Right lung (tissue), 5 donors: ENCODE measurements around the gene CMTM5. TPM values are rescaled to one million over a fixed set of nuclear protein-coding genes. Genes with fewer than 3 reads are reported as not detected.

Source experiments
- DNase-seq, 2 donors: peaks; one replicate each; pipeline ENCODE4 v3.0.0-alpha.2; 2013
- polyA plus RNA-seq, 5 donors: library from polyadenylated mRNA; unstranded; fragments of 120-200 nt; gene quantifications; one replicate each; pipeline versions ENCODE4 v1.2.1 to v1.2.3, GENCODE V29; 2013; ENCODE audit warnings: inconsistent platforms in 1 of 5, low replicate concordance in 1 of 5; ENCODE audit not compliant: insufficient read length in 5 of 5, insufficient read depth in 1 of 5

CMTM5 gene
- polyA plus RNA-seq, 5 donors = 2.3 to 4.9 (median 3.9) TPM

- DNase-seq = no peak
These were observed 20.2 kb upstream of the CMTM5 start for GRCh38 chr14:23356662-23357061.

GRCh38 chr14:23357261-23357660, 19.6 kb upstream of the CMTM5 start:
- no peak for DNase-seq

- DNase-seq = no peak
These were observed 18.8 kb upstream of the CMTM5 start for GRCh38 chr14:23358042-23358441.

GRCh38 chr14:23358553-23359166, 18.2 kb upstream of the CMTM5 start:
- no peak for DNase-seq

GRCh38 chr14:23359167-23359626, 17.6 kb upstream of the CMTM5 start:
- no peak for DNase-seq

- DNase-seq = no peak
These were observed 17.0 kb upstream of the CMTM5 start for GRCh38 chr14:23359722-23360447.

GRCh38 chr14:23360496-23360895, 16.4 kb upstream of the CMTM5 start:
- DNase-seq = no peak

GRCh38 chr14:23361320-23361719, 15.5 kb upstream of the CMTM5 start:
- DNase-seq = no peak

GRCh38 chr14:23361763-23362162, 15.1 kb upstream of the CMTM5 start:
- no peak for DNase-seq

- DNase-seq = no peak
These were observed 14.6 kb upstream of the CMTM5 start for GRCh38 chr14:23362200-23362599.

GRCh38 chr14:23364164-23365035, 12.4 kb upstream of the CMTM5 start:
- peak; percentile 38 to 42 for DNase-seq

- DNase-seq = peak; percentile 46 to 61
These were observed 11.7 kb upstream of the CMTM5 start, which contains the start of gene EFS for GRCh38 chr14:23365036-23365731. EFS (minus strand) TSS chr14:23365172; CDS start chr14:23365025, 147 bp downstream.

GRCh38 chr14:23365732-23366425, 11.0 kb upstream of the CMTM5 start:
- DNase-seq = peak in 1 of 2 donors; percentile 92

GRCh38 chr14:23366426-23366921, 10.4 kb upstream of the CMTM5 start:
- peak; percentile 86 to 91 for DNase-seq

GRCh38 chr14:23370221-23370620, 6.6 kb upstream of the CMTM5 start:
- no peak for DNase-seq

- no peak for DNase-seq
These were observed 5.0 kb upstream of the CMTM5 start for GRCh38 chr14:23371865-23372264.

GRCh38 chr14:23372509-23372908, 4.3 kb upstream of the CMTM5 start, which contains the start of gene IL25:
IL25 (plus strand) TSS chr14:23372809.
- no peak for DNase-seq

- DNase-seq = no peak
These were observed 3.8 kb upstream of the CMTM5 start for GRCh38 chr14:23373041-23373440.

- no peak for DNase-seq
These were observed 1.2 kb upstream of the CMTM5 start for GRCh38 chr14:23375527-23376251.

- no peak for DNase-seq
These were observed 328 bp downstream of the CMTM5 start for GRCh38 chr14:23377198-23377550.
